ENCODE results near the gene RSPH3.
"Not testable (repeated sequence)": the region's sequence is repeated elsewhere in the genome, so short reads cannot be mapped to it uniquely, and the experiment has no call there.

The RSPH3 gene

DNA sequence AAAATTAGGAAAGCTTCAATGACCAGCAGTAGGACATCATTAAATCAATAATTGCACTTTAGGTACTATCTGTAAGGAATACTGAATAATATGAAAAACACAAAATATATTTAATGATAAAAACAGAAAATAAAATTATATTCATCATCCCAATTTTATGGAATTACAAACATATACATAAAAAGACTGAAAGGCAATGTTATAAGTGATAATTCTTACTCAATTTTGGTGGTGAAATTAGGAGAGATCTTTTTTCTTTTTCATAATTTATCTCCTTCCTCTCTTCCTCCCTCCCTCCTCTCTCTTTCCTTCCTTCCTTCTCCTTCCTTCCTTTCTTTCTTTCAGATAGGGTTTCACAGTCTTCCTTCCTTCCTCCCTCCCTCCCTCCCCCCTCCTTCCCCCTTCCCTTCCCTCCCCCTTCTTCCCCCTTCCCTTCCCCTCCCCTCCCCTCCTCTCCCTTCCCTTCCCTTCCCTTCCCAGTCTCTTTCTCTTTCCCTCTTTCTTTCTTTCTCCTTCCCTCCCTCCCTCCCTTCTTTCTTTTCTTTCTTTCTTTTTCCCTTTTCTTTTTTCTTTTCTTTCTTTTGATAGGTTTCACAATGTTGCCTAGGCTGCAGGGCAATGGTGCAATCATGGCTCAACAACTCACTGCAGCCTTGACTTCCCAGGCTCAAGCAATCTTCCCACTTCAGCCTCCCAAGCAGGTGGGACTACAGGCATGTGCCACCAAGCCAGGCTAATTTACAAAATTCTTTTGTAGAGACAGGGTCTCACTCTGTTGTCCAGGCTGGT lies 36.8 kb downstream of the RSPH3 start:
- no peak overlapping the region for H3K4me3 ChIP-seq (ENCODE audit: low read depth, low read length)
- no peaks in the 10 kb centered on the region for H3K9me3 ChIP-seq (ENCODE audit: control insufficient read depth, insufficient read depth, low read length)
- no peaks in the 10 kb centered on the region for H3K4me1 ChIP-seq (ENCODE audit: control insufficient read depth, insufficient read depth, low read length)
- no peaks in the 10 kb centered on the region for H3K36me3 ChIP-seq (ENCODE audit: control insufficient read depth, insufficient read depth, low read length)
- H3K9ac ChIP-seq (ENCODE audit: low read depth, low read length), result no peak overlapping the region
- H3K27me3 ChIP-seq (ENCODE audit: control insufficient read depth, insufficient read depth, low read length), result no peaks in the 10 kb centered on the region

DNA sequence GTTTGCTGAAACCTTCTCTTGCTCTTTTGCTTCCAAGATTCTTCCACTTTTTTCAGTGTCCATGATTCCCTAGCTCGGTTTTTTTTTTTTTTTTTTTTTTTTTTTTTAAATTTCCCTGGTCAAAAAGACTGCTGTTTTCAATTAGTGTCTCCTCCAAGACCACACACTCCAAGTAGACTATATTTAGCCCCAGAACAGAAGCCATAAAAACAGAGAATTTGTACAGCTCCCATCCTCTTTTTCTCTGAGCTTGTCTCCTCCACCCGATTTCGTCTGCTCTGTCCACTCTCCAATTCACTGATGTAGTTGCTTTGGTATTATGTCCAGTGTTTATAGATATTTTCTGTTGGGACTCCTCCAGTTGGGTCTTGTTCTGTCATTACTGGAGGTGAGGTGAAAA lies 37.6 kb downstream of the RSPH3 start:
- Histone ChIP-seq H3K4me3 (ENCODE audit: low read depth, low read length) (no peak overlapping the region), H3K4me1 (ENCODE audit: control insufficient read depth, insufficient read depth, low read length) (no peaks in the 10 kb centered on the region), H3K36me3 (ENCODE audit: control insufficient read depth, insufficient read depth, low read length) (no peaks in the 10 kb centered on the region), H3K9me3 (ENCODE audit: control insufficient read depth, insufficient read depth, low read length) (no peaks in the 10 kb centered on the region), H3K27me3 (ENCODE audit: control insufficient read depth, insufficient read depth, low read length) (no peaks in the 10 kb centered on the region), H3K9ac (ENCODE audit: low read depth, low read length) (no peak overlapping the region)

DNA sequence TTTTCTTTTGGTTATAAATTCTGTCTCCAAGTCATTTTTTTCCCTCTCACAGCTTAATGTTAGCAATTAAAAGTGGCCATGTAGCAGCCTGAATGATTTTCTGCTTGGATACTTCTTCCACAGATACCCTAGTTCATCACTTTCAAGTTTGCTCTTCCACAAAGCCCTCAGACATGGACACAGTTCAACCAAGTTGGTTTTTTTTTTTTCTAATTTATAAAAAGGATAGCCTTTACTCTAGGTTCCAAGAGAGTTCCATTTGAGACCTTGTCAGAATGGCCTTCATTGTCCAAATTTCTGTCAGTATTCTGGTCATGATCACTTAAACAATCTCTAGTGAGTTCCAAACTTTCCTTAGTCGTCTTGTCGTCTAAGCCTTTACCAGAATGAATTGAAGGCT lies 40.0 kb downstream of the RSPH3 start:
- no peaks in the 10 kb centered on the region for H3K27me3 ChIP-seq (ENCODE audit: control insufficient read depth, insufficient read depth, low read length)
- H3K9ac ChIP-seq (ENCODE audit: low read depth, low read length), result no peak overlapping the region
- no peaks in the 10 kb centered on the region for H3K4me1 ChIP-seq (ENCODE audit: control insufficient read depth, insufficient read depth, low read length)
- no peaks in the 10 kb centered on the region for H3K9me3 ChIP-seq (ENCODE audit: control insufficient read depth, insufficient read depth, low read length)
- no peak overlapping the region for H3K4me3 ChIP-seq (ENCODE audit: low read depth, low read length)
- H3K36me3 ChIP-seq (ENCODE audit: control insufficient read depth, insufficient read depth, low read length), result no peaks in the 10 kb centered on the region

DNA sequence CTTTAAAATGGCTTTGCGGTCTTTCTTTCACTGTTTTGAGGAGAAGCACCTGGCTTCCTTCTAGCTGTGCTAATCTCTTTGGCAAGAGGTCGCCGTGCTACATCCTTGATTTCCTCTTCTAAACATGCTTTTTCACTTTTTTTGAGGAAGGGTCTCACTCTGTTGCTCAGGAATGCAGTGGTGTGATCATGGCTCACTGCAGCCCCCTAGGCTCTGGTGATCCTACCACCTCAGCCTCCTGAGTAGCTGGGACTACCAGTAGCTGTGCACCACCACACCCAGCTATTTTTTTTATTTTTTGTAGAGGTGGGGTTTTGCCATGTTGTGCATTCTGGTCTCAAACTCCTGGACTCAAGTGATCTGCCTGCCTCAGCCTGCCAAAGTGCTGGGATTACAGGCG lies 40.5 kb downstream of the RSPH3 start:
- no peaks in the 10 kb centered on the region for H3K9me3 ChIP-seq (ENCODE audit: control insufficient read depth, insufficient read depth, low read length)
- H3K4me1 ChIP-seq (ENCODE audit: control insufficient read depth, insufficient read depth, low read length), result no peaks in the 10 kb centered on the region
- no peak overlapping the region for H3K4me3 ChIP-seq (ENCODE audit: low read depth, low read length)
- no peaks in the 10 kb centered on the region for H3K27me3 ChIP-seq (ENCODE audit: control insufficient read depth, insufficient read depth, low read length)
- H3K36me3 ChIP-seq (ENCODE audit: control insufficient read depth, insufficient read depth, low read length), result no peaks in the 10 kb centered on the region
- H3K9ac ChIP-seq (ENCODE audit: low read depth, low read length), result no peak overlapping the region

DNA sequence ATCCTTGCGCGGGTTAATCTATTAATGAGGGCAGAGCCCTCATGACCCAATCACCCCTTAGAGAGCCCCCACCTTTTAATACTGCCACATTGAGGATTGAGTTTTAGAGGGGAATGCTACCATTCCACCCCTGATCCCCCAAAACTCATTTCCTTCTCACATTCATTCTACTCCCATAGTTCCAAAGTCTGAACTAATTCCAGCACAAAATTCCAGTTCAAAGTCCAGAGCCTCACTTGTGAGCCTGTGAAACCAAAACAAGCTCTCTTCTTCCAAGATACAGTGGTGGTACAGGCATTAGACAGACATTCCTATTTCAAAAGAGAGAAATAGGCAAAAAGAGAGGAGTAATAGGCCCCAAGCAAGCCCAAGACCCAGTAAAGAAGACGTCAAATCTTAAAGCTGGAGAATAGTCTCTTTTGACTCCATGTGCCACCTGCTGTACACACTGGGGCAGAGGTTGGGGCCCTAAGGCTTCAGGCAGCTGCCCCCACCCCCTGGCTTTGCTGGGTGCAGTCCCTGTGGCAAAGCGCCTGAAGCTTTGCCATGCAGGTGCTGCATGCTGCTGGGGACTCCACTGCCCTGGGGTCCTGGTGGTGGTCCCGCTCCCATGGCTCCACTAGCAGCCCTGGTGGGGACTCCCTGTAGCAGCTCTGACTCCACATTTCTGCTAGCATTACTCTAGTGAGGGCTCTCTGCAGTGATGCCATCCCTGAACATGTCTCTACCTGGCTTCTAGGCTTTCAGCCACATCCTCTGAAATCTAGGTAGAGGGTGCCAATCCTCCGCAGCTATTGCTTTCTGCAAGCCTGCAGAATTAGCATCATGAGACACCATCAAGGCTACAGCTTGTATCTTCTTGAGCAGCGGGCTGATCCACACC lies 41.3 kb downstream of the RSPH3 start:
- Histone ChIP-seq H3K36me3 (ENCODE audit: control insufficient read depth, insufficient read depth, low read length) (no peaks in the 10 kb centered on the region), H3K9ac (ENCODE audit: low read depth, low read length) (no peak overlapping the region), H3K4me3 (ENCODE audit: low read depth, low read length) (no peak overlapping the region), H3K9me3 (ENCODE audit: control insufficient read depth, insufficient read depth, low read length) (no peaks in the 10 kb centered on the region), H3K27me3 (ENCODE audit: control insufficient read depth, insufficient read depth, low read length) (no peaks in the 10 kb centered on the region), H3K4me1 (ENCODE audit: control insufficient read depth, insufficient read depth, low read length) (no peaks in the 10 kb centered on the region)

DNA sequence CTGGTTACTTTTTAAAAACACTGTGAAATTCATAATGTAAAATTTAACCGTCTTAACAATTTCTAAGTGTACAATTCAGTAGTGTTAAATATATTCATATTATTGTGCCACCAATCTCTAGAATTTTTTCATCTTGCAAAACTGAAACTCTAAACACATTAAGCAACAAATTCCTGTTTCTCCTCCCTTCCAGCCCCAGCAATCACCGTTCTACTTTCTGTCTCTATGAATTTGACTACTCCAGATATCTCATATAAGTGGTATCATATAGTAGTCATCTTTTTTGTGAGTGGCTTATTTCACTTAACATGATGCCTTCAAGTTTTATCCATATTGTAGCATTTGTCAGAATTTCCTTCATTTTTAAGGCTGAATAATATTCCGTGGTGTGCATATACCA lies 44.7 kb downstream of the RSPH3 start:
- H3K9ac ChIP-seq (ENCODE audit: low read depth, low read length), result no peak overlapping the region
- H3K4me1 ChIP-seq (ENCODE audit: control insufficient read depth, insufficient read depth, low read length), result no peaks in the 10 kb centered on the region
- no peak overlapping the region for H3K4me3 ChIP-seq (ENCODE audit: low read depth, low read length)
- no peaks in the 10 kb centered on the region for H3K36me3 ChIP-seq (ENCODE audit: control insufficient read depth, insufficient read depth, low read length)
- no peaks in the 10 kb centered on the region for H3K9me3 ChIP-seq (ENCODE audit: control insufficient read depth, insufficient read depth, low read length)
- no peaks in the 10 kb centered on the region for H3K27me3 ChIP-seq (ENCODE audit: control insufficient read depth, insufficient read depth, low read length)

DNA sequence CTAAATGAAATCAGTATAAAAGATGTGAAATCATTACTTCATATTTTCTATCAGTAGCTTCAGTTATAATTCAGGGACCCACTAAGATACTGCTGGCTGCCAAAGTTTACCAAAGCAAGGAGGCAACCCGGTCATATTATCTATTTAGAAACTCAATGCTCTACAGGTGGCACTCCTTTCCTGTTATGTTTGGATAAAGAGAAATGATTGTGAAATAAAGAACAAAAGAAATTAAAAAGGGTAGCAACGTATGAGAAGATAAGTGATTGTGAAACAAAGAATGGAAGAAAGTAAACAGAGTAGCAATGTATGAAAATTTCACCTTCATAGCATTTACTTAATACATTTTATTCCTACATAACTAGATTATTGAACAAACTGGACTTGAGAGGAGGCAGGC lies 45.2 kb downstream of the RSPH3 start:
- no peak overlapping the region for H3K4me3 ChIP-seq (ENCODE audit: low read depth, low read length)
- no peaks in the 10 kb centered on the region for H3K36me3 ChIP-seq (ENCODE audit: control insufficient read depth, insufficient read depth, low read length)
- H3K27me3 ChIP-seq (ENCODE audit: control insufficient read depth, insufficient read depth, low read length), result no peaks in the 10 kb centered on the region
- H3K9me3 ChIP-seq (ENCODE audit: control insufficient read depth, insufficient read depth, low read length), result no peaks in the 10 kb centered on the region
- H3K9ac ChIP-seq (ENCODE audit: low read depth, low read length), result no peak overlapping the region
- no peaks in the 10 kb centered on the region for H3K4me1 ChIP-seq (ENCODE audit: control insufficient read depth, insufficient read depth, low read length)

DNA sequence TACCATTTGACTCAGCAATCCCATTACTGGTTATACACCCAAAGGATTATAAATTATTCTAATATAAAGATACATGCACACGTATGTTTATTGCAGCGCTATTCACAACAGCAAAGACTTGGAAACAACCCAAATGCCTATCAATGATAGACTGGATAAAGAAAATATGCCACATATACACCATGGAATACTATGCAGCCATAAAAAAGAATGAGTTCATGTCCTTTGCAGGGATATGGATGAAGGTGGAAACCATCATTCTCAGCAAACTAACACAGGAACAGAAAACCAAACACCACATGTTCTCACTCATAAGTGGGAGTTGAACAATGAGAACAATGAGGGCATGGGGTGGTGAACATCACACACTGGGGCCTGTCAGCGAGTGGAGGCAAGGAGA lies 48.0 kb downstream of the RSPH3 start:
- H3K9ac ChIP-seq (ENCODE audit: low read depth, low read length); H3K27me3 ChIP-seq (ENCODE audit: control insufficient read depth, insufficient read depth, low read length); H3K36me3 ChIP-seq (ENCODE audit: control insufficient read depth, insufficient read depth, low read length): not testable (repeated sequence)

DNA sequence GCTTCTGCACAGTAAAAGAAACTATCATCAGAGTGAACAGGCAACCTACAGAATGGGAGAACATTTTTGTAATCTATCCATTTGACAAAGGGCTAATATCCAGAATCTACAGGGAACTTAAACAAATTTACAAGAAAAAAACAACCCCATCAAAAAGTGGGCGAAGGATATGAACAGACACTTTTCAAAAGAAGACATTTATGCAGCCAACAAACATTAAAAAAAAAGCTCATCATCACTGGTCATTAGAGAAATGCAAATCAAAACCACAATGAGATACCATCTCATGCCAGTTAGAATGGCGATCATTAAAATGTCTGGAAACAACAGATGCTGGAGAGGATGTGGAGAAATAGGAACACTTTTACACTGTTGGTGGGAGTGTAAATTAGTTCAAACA lies 48.4 kb downstream of the RSPH3 start:
- H3K4me3 ChIP-seq (ENCODE audit: low read depth, low read length); H3K27me3 ChIP-seq (ENCODE audit: control insufficient read depth, insufficient read depth, low read length); H3K9me3 ChIP-seq (ENCODE audit: control insufficient read depth, insufficient read depth, low read length); H3K4me1 ChIP-seq (ENCODE audit: control insufficient read depth, insufficient read depth, low read length); H3K9ac ChIP-seq (ENCODE audit: low read depth, low read length); H3K36me3 ChIP-seq (ENCODE audit: control insufficient read depth, insufficient read depth, low read length): not testable (repeated sequence)

More for the DNA sequence above, 48.0 kb downstream of the RSPH3 start:
- H3K9me3 ChIP-seq (ENCODE audit: control insufficient read depth, insufficient read depth, low read length); H3K4me3 ChIP-seq (ENCODE audit: low read depth, low read length); H3K4me1 ChIP-seq (ENCODE audit: control insufficient read depth, insufficient read depth, low read length): not testable (repeated sequence)

DNA sequence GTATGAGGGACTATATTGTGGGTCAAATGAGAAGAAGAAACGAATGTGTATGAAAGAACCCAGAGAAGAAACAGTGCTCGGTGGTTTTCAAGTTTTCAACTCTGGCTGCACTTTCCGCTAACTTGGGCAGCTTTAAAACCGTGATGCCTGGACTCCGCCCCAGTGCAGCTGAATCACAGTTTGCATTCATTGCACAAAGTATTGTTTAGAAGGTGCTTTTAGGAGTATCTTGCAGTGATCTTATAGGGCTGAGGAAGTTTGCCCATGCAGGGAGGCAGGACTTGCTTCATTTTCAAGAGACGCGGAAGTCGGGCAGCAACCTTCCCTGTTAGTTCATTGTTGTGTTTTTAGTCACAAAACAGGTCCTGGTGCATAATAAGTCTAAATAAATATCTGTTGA lies 52.7 kb downstream of the RSPH3 start:
- no peaks in the 10 kb centered on the region for H3K36me3 ChIP-seq (ENCODE audit: control insufficient read depth, insufficient read depth, low read length)
- no peaks in the 10 kb centered on the region for H3K4me1 ChIP-seq (ENCODE audit: control insufficient read depth, insufficient read depth, low read length)
- no peaks in the 10 kb centered on the region for H3K27me3 ChIP-seq (ENCODE audit: control insufficient read depth, insufficient read depth, low read length)
- no peaks in the 10 kb centered on the region for H3K9me3 ChIP-seq (ENCODE audit: control insufficient read depth, insufficient read depth, low read length)
- no peak overlapping the region for H3K9ac ChIP-seq (ENCODE audit: low read depth, low read length)
- H3K4me3 ChIP-seq (ENCODE audit: low read depth, low read length), result no peak overlapping the region

DNA sequence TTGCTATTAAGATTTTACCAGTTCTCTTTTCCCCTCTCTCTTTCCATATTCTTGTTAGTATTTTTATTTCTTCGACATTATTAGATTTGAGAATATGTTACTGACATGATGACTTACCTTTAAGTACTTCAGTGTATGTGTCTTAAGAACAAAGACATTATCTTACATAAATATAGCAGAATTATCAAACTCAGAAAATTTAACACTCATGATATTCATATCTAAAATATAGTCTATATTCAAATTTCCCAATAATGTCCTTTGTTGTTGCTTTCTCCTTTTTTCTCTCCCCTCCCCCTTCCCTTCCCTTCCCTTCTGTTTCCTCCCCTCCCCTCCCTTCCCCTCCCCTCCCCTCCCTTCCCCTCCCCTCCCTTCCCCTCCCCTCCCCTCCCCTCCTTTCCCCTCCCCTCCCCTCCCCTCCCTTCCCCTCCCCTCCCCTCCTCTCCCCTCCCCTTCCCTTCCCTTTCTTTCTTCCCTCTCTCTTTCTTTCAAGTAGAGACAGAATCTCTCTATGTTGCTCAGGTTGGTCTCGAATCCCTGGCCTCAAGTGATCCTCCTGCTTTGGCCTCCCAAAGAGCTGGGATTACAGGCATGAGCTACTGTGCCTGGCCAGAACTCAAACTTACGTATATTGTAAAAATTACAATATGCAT lies 56.5 kb downstream of the RSPH3 start:
- H3K9ac ChIP-seq (ENCODE audit: low read depth, low read length), result no peak overlapping the region
- no peak overlapping the region for H3K4me3 ChIP-seq (ENCODE audit: low read depth, low read length)
- H3K4me1 ChIP-seq (ENCODE audit: control insufficient read depth, insufficient read depth, low read length), result peaks cover 5% of the 10 kb centered on the region
- H3K27me3 ChIP-seq (ENCODE audit: control insufficient read depth, insufficient read depth, low read length), result peaks cover 5% of the 10 kb centered on the region
- no peaks in the 10 kb centered on the region for H3K9me3 ChIP-seq (ENCODE audit: control insufficient read depth, insufficient read depth, low read length)
- H3K36me3 ChIP-seq (ENCODE audit: control insufficient read depth, insufficient read depth, low read length), result no peaks in the 10 kb centered on the region
